ENCODE results near the gene SEZ6L.

DNA sequence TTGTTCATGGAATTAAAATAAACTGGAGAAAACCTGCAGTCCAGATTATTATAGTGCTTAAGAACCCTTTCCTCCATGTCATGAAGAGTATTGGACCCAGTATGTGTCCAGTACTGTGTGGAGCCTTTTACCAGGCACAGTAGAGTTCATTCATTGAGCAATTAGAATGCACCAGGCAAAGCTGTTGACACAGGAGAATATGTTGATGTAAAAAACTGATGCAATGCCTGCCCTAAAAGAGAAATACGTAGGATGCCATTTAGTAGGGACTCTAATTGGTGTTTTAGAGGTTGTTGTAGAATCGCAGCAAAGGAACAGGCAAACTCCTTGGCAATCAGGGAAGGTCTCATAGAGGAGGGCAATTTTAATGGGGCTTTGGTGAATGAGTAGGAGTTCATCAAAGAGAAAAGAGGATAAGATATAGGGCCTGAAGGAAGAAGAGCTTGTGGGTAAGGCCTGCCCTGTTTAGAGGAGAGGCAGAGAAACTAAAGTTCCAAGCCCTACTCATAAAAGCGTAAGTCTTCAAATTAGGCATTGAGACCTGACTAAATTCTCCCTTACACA, 126.4 kb downstream of the SEZ6L start:
- TF ChIP-seq POLR2A (IDR thresholded peaks at IDR 0.05; ENCODE audit: low read depth, low read length) (no peak), SPI1 (IDR thresholded peaks at IDR 0.05; ENCODE audit: low read depth, low read length) (no peak)
